GM13977 (cell line): ENCODE data around the gene BCL11B.

Source experiments
- DNase-seq: peaks from one replicate; pipeline ENCODE4 v3.0.0; 2012; ENCODE audit warnings: low spot score
- in situ Hi-C: fragments of 300-500 bp; cut with MboI; formaldehyde crosslinking; loops from one replicate; pipeline ENCODE4 v1.12.0; 2022; ENCODE audit warnings: low sequenced_read_pairs, low pct_unique_long_range_greater_than_20kb, mixed read lengths, inconsistent platforms; ENCODE audit not compliant: unreplicated experiment
- TF ChIP-seq, protein P1 (sequence below): IDR thresholded peaks from 2 replicates; pipeline ENCODE4 v1.5.1; 2012; ENCODE audit warnings: mild to moderate bottlenecking, control low read depth; ENCODE audit not compliant: insufficient read depth; ENCODE audit errors: extremely low read depth, missing control alignments

The BCL11B gene

DNA sequence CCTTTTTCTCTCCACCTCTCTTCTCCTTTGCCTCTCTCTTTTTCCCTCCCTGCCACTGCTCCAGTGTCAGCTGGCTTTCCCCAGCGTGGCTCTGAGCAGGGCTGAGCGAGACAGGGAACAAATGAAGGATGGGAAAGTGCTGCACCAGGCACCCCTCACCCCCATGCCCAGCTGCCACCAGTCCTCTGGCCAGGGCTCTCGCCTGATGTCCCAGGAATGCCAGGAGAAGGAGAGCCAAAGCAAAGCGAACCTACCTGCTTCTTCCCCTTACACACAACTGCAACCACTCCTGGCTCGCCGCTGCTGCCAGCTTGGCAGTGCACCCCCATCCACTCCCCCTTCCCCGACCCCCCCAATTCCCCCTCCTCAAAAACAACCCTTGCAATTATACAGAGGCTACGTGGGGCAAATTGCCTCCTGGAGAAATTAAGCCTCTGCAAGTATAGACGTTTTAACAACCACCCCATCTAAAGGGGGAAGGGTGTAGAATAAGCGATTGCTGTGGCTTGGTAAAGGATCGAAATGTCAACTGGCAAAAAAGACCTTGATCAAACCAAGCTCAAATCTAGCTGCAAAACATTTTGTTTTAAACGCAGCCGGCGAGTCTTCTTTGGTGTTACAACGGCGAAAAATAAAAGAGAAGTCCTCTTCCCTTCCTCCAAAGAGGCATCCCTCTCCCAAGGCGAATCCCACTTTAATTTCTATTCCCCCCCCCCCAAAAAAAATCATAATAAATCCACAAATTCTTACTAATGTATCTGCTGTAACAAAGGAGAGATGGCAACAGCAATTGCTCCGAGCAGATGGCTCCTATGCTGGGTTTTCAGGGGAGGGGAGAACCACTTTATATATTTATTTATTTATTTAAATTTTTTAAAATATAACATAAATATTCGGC lies 2.9 kb downstream of the BCL11B start:
- TF ChIP-seq, protein P1, sequence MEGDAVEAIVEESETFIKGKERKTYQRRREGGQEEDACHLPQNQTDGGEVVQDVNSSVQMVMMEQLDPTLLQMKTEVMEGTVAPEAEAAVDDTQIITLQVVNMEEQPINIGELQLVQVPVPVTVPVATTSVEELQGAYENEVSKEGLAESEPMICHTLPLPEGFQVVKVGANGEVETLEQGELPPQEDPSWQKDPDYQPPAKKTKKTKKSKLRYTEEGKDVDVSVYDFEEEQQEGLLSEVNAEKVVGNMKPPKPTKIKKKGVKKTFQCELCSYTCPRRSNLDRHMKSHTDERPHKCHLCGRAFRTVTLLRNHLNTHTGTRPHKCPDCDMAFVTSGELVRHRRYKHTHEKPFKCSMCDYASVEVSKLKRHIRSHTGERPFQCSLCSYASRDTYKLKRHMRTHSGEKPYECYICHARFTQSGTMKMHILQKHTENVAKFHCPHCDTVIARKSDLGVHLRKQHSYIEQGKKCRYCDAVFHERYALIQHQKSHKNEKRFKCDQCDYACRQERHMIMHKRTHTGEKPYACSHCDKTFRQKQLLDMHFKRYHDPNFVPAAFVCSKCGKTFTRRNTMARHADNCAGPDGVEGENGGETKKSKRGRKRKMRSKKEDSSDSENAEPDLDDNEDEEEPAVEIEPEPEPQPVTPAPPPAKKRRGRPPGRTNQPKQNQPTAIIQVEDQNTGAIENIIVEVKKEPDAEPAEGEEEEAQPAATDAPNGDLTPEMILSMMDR: no peak
- DNase-seq: no peak
- in situ Hi-C loops: no loop called here

DNA sequence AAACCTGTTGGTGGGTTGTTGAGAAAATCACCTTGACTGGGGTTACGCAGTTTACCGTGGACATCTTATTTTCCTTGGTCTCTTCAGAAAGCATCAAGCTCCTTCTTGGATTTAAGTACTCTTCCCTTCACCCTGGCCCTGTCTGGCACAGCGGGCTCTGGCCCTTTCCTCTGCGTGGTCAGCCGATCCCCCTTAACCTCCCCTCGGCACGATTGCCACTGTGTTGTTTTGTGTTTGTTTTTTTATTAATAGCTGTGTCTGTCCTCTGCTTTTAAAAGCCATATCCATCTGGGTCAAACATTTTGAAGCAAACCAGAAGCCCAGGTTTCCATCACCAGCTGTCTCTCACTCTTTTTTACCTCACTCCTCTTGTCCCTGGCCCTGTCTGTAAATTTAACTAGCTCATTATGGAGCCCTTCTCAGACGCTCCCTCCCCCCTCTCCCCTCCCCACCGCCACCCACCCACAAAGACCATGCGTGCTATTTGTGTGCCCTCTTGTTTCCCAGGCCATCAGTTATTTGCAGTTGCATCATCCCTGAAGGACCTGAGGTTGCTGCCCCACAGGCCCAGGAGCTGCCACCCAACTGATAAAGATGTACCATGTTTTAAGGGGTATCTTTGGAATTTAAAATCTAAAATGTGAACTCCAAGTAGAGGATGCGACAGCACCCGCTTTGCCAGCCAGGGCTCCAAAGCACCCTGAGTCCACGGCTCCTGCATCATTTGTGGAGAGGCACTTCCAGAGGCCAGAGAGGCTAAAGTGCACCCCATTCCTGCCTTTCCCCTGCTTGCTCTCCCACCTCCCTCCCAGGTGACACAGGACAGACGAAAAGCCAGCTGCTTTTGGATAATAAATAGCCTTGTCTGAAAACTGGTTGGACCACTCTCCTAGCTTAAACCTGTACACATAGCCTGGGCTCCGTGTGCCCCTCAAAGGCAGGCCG lies 3.9 kb downstream of the BCL11B start:
- TF ChIP-seq, protein P1: no peak
- DNase-seq: no peak
- in situ Hi-C loops: no loop called here

DNA sequence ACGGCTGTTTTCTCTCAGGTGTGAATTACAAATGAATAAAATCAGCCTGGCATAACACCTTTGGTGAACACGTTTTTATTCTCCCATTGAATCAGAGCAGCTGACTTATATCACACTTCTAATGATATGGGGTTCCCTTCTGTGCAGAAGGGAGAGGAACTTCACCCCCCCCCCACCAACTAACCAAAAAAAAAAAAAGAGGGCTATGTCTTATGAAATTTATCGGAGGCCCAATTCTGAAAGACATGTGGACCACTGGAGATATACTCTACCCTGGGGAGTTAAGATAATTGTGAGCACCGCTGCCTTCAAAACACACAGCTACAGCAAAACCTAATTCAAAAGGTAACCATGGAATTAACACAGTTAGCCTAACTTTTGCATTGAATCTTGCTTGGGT lies 4.6 kb downstream of the BCL11B start:
- DNase-seq: no peak
- TF ChIP-seq, protein P1: no peak
- in situ Hi-C loops: no loop called here

DNA sequence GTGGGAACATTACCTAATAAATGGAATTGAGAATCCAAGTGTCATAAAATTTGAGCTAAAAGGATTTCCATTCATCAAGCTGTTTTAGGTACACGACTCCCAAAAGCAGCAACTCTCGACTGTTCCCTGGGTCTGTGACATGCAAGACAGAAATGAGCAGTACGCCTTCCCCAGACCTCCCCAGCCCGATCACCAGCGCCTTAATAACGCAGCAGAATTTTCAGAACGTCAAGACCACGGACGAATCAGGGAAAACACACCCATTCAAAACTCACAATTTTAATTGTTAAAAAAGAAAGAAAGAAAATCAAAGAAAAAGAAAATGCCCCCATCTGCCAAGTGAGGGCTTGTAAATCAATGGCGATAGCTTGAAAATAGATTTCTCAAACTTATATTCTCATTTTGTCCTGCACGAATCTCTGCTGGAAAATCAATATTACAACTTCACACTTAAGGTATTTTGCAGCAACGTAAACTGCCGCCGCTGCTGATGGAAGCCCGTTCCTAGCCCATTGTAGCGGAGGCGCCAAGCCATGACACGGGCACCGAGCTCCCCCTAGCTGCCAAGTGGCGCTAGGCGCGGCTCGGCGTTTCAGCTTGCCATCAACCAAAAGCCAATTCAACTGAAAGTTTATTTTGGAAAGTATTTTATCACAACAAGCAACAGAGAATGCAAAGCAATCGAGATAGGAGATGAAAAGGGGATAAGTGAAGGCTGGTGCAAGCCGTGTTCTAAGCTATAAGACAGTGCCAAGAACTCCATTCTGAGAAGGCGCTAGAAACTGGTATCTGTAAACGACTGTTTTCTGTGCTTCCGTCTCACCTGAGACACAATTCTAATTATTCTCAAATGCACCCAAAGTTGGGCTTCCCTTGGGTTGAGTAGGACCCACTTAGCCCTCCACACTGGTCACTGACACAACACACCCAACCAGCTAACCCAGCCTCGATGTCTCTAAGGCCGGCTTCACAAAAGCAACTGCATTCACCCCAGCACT lies 5.5 kb downstream of the BCL11B start:
- DNase-seq: peak; percentile 80
- in situ Hi-C loops: no loop called here
- TF ChIP-seq, protein P1: peak; percentile 99

DNA sequence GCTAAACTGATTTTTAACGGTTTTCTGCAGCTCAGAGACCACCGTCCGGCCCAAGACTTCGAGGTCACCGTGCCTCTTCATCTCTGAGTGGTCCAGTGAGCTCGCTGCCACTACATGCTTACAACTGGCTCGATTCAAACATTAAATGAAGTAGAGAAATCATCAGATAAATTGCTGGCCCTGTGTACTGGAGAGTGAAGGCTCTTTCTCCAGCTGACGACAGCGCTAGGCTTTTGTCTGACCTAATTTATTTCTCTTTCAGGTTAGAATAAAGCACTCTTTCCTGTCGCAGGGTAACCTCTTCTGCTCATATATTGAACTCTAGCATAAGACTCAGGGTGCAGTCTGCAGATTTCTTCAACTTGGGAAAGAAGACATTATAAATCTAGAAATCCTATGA lies 6.4 kb downstream of the BCL11B start:
- in situ Hi-C loops: no loop called here
- no peak for DNase-seq
- TF ChIP-seq, protein P1: no peak
